ENCODE measurements around the gene PHLPP1.
A peak's percentile ranks its signal among the peaks of the same experiment; 100 is the strongest.
"Not testable (repeated sequence)": the region's sequence is repeated elsewhere in the genome, so short reads cannot be mapped to it uniquely, and the experiment has no call there.

Gene PHLPP1

GRCh38 chr18:62715436-62715758, at the start of gene PHLPP1:
Gene PHLPP1, plus strand, starts transcription at chr18:62715541. Its CDS starts 143 bp downstream, at chr18:62715684.
- no peak for DNase-seq

- no peak for DNase-seq
Measured at GRCh38 chr18:62669225-62669624, 46.1 kb upstream of the PHLPP1 start.

GRCh38 chr18:62670573-62670972, 44.8 kb upstream of the PHLPP1 start:
- DNase-seq, result no peak

GRCh38 chr18:62672600-62672999, 42.7 kb upstream of the PHLPP1 start:
- DNase-seq, result no peak

GRCh38 chr18:62678847-62679485, 36.4 kb upstream of the PHLPP1 start:
- no peak for DNase-seq

DNA sequence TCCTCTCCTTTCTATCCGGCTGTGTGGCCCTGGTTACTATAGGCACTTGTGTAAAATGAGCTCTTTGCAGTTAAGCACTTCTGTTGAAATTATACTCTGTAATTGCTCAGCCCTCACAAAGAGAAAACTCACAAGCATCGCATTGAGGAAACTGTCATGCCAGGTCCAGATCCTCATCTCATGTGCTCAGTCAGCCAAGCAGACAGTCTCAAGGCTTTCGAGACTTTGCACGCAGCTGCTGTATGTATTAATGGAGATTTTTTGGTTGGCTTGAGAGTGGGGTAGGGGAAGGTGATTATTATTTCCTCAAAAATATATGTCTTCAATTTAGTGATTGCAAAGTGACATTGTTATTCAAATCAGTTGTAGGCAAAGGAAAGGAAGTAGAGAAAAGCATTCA, 33.0 kb upstream of the PHLPP1 start:
- DNase-seq, result no peak

GRCh38 chr18:62683935-62684334, 31.4 kb upstream of the PHLPP1 start:
- DNase-seq, result no peak

- no peak for DNase-seq
Measured at GRCh38 chr18:62688743-62689317, 26.5 kb upstream of the PHLPP1 start.

GRCh38 chr18:62690236-62690815, 25.0 kb upstream of the PHLPP1 start:
- no peak for DNase-seq

DNA sequence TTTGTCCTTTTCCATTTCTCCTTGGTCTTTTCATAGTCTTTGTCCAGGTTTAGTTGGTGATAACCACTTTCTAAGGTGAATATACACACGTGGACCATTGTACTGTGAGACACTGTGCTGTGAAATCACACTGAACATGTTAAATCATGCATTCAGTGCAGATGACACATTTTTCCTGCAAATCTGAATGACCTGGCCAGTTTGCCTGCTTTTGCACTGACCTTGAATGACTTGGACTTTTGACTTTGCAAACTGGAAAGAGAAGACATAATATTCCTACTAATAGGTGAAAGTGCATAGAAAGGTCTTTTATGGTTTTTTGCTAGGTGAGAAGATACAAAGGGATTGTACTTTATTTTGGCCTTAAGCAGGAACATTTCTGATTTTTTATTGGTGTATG, 21.7 kb upstream of the PHLPP1 start:
- DNase-seq, result no peak

- no peak for DNase-seq
Measured at GRCh38 chr18:62697636-62698035, 17.7 kb upstream of the PHLPP1 start.

DNA sequence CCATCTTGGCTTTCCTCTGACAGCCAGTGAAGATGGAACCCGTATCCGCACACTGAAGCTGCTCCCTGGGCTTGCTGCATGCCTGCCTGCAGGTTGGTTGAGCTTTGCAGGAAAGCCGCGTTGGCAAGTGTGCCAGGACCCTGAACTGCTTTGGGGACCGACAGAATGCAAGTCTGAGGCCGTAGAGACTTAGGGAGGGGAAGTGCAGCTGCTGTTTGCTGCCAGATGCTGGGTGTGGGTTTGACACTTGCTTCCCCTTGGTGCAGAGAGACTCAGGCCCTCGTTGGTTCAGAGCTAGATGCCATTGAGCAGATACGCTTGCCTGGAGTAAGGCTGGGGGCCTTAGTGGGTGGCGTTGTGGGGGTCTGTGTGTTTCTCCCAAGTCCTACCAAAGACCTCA, 13.1 kb upstream of the PHLPP1 start:
- DNase-seq, result no peak

- not testable (repeated sequence) for DNase-seq
Measured at GRCh38 chr18:62706879-62707278, 8.5 kb upstream of the PHLPP1 start.

- not testable (repeated sequence) for DNase-seq
Measured at GRCh38 chr18:62709908-62710307, 5.4 kb upstream of the PHLPP1 start.

GRCh38 chr18:62710417-62710816, 4.9 kb upstream of the PHLPP1 start:
- DNase-seq, result no peak

DNA sequence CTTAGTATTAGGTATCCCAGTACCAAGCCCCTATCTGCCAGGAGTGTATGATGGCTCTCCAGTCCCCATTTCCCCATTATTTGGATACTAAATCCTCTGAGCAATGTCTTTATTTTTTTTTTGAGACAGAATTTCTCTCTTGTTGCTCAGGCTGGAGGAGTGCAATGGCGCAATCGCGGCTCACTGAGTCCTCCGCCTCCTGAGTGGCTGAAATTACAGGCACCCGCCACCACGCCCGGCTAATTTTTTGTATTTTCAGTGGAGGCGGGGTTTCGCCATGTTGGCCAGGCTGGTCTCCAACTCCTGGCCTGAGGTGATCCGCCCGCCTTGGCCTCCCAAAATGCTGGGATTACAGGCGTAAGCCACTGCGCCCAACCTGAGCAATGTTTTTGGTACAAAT, 3.6 kb upstream of the PHLPP1 start:
- no peak for DNase-seq

- no peak for DNase-seq
Measured at GRCh38 chr18:62713651-62714247, 1.6 kb upstream of the PHLPP1 start.

DNA sequence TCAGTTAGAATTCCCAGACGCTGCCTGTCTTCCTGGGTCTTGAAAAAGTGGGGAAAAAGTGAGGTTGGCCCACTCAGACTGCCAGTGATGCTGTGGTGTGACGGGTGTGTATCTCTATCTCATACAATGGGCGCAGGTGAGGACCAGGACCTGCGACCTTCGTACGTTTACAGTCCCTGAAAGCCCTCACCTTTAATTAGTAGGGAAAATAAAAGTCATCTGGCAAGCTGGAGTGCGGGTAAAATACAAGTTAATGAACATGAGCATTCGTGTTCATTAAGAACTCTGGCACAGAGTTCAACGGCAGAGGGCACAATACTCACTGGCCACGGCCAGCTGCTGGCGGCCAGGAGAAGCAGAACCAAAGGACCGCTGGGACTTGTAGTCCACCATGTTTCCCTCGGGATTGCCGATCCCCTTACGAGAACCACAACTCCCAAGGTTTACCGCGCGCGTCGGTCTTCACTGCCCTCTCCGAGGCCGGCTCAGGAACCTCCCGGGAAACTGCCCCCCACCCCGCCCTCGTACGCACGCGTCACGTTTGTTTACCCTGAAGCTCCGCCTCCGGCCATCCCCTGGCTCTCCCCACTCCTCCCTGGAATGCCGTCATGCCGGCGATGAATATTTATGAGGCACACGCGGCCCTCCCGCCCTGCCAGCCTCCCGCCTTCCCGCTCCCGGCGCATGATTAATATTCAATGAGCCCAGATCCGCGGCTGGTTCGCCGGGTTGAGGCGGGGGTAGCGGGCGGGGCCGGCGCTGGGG, 488 bp upstream of the PHLPP1 start:
- peak; percentile 96 for DNase-seq

DNA sequence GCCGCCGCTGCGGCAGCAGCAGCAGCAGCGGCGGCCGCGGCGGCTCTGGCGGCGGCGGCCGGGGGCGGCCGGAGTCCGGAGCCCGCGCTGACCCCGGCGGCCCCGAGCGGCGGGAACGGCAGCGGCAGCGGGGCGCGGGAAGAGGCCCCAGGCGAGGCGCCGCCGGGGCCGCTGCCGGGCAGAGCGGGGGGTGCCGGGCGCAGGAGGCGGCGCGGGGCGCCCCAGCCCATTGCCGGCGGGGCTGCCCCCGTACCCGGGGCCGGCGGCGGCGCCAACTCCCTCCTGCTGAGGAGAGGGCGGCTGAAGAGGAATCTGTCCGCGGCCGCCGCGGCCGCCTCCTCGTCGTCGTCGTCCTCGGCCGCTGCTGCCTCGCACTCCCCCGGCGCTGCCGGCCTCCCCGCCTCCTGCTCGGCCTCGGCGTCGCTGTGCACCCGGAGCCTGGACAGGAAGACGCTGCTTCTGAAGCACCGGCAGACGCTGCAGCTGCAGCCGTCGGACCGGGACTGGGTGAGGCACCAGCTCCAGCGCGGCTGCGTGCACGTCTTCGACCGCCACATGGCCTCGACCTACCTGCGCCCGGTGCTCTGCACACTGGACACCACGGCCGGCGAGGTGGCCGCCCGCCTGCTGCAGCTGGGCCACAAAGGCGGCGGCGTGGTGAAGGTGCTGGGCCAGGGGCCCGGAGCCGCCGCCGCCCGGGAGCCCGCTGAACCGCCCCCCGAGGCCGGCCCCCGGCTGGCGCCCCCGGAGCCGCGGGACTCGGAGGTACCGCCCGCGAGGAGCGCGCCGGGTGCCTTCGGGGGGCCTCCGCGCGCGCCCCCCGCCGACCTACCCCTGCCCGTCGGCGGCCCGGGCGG, 646 bp downstream of the PHLPP1 start:
- peak; percentile 56 for DNase-seq

DNA sequence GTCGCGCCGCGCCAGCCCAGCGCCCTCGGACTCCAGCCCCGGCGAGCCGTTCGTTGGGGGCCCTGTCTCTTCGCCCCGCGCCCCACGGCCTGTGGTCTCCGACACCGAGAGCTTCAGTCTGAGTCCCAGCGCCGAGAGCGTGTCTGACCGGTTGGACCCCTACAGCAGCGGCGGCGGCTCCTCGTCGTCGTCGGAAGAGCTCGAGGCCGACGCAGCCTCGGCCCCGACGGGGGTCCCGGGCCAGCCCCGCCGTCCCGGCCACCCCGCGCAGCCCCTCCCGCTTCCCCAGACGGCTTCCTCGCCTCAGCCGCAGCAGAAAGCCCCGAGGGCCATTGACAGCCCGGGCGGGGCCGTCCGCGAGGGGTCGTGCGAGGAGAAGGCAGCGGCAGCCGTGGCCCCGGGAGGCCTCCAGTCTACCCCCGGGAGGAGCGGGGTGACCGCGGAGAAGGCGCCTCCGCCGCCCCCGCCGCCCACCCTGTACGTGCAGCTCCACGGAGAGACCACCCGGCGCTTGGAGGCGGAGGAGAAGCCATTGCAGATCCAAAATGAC, 1.4 kb downstream of the PHLPP1 start:
- DNase-seq, result peak; percentile 55

- peak; percentile 45 for DNase-seq
Measured at GRCh38 chr18:62717169-62717924, 2.0 kb downstream of the PHLPP1 start.
